Heart left ventricle (tissue), 16 donors: ENCODE results near the gene NRF1. TPM values are rescaled to one million over a fixed set of nuclear protein-coding genes. Genes with fewer than 3 reads are reported as not detected.

Source experiments
- ATAC-seq, 4 donors: fragments of 200-7000 bp; cut with Tn5 transposase; one replicate each; pipeline ENCODE4 v1.9.1; 2020 to 2022; ENCODE audit warnings: moderate library complexity in 4 of 4, mild to moderate bottlenecking in 3 of 4, moderate number of reproducible peaks in 1 of 4
- DNase-seq, 5 donors: peaks; one replicate each; pipeline ENCODE4 v3.0.0-alpha.2; 2020
- H3K27ac ChIP-seq, 12 donors: fragments of 200-600 bp; sonication (generic) in 4 of 12; one replicate each; pipeline versions ENCODE4 v1.5.0 to v1.8.0; 2016 to 2022; ENCODE audit warnings: mild to moderate bottlenecking in 2 of 12
- H3K27me3 ChIP-seq, 9 donors: fragments of 200-600 bp; sonication (generic) in 2 of 9; one replicate each; pipeline versions ENCODE4 v1.5.1 to v1.8.0; 2016 to 2022; ENCODE audit warnings: mild to moderate bottlenecking in 3 of 9
- H3K36me3 ChIP-seq, 9 donors: fragments of 200-600 bp; sonication (generic) in 2 of 9; one replicate each; pipeline versions ENCODE4 v1.5.0 to v1.8.0; 2018 to 2022; ENCODE audit warnings: mild to moderate bottlenecking in 2 of 9
- H3K4me1 ChIP-seq, 12 donors: fragments of 200-600 bp; sonication (generic) in 4 of 12; one replicate each; pipeline versions ENCODE4 v1.5.0 to v1.8.0; 2016 to 2022; ENCODE audit warnings: mild to moderate bottlenecking in 3 of 12
- H3K4me3 ChIP-seq, 12 donors: fragments of 200-600 bp; sonication (generic) in 4 of 12; one replicate each; pipeline versions ENCODE4 v1.5.0 to v1.8.0; 2017 to 2022; ENCODE audit warnings: mild to moderate bottlenecking in 9 of 12, moderate library complexity in 4 of 12
- H3K9me3 ChIP-seq, 12 donors: fragments of 200-600 bp; sonication (generic) in 4 of 12; one replicate each; pipeline versions ENCODE4 v1.5.0 to v1.8.0; 2016 to 2022; ENCODE audit warnings: mild to moderate bottlenecking in 1 of 12
- CTCF ChIP-seq, 12 donors: fragments of 200-600 bp; sonication (generic) in 4 of 12; IDR thresholded peaks; one replicate each; pipeline versions ENCODE4 v1.5.0 to v1.8.0; 2018 to 2022; ENCODE audit warnings: antibody characterized with exemption in 12 of 12, mild to moderate bottlenecking in 5 of 12
- POLR2A ChIP-seq, 2 donors: fragments of 450-650 bp; IDR thresholded peaks; one replicate each; pipeline ENCODE4 v1.6.1; 2017; ENCODE audit warnings: antibody characterized with exemption in 2 of 2, mild to moderate bottlenecking in 2 of 2, moderate library complexity in 2 of 2
- WGBS, 4 donors: extraction: QIAGEN DNeasy Blood & Tissue Kit in 2 of 4; methylation state at CpG; one replicate each; pipeline versions ENCODE4 v1.1.5 to v1.1.7; 2013 to 2018; 5-methylcytosine and 5-hydroxymethylcytosine counted together
- intact Hi-C, 10 donors: fragments of 100-400 bp; cut with DNase I; formaldehyde crosslinking; loops; one replicate each; pipeline versions ENCODE4 v1.11.1 to v1.14.2; 2022
- polyA plus RNA-seq, 2 donors: library from polyadenylated mRNA; stranded (reverse); fragments of 200-250 nt; gene quantifications; one replicate each; pipeline ENCODE4 v1.2.3, GENCODE V29; 2013
- total RNA-seq, 9 donors: library from RNA; depleted of rRNA in 2 of 9; stranded (reverse); fragments of >200 nt in 2 of 9; fragmentation: NEBNext Ultra II Directional in 3 of 9; extraction: Animal tissue kit (Norgen Biotek cat#: 25700) in 3 of 9; gene quantifications; one replicate each; pipeline versions ENCODE4 v1.1.0 to v1.2.4, GENCODE V29; 2016 to 2023
- donor health status: ischemic (EF 13 %, LVEDD 7.1; RV severe dilation, severe dysfunction).
- donor health status: healthy with polysubstance abuse.
- donor health status: DM: no; HTN: yes; CAD: no.
- donor health status: DM: no; HTN: no; CAD: no.
- donor health status: ischemic (EF 25% LVEDD 6.9; RV normal size, moderate dysfunction).
- donor health status: ischemic (EF 25% LVEDD 5.7; RV mildly dilated, moderate dysfunction).
- donor health status: healthy.
- donor health status: DM: yes; HTN: yes; CAD: no.
- donor health status: ischemic (EF 35%, LVEDD 5.7; RV mildly dilated, moderate dysfunction).
- donor health status: nonischemic (EF 11% LVEDD 7.7; RV severe dilation, severe dysfunction).
- donor health status: DM: yes; HTN: yes; CAD: no.
- donor health status: PGD.
- donor health status: ischemic (EF 29% LVEDD 5.4; RV normal size, mild dysfunction).
- donor health status: nonischemic (EF 23%, LVEDD 6.1; RV moderate dilation, normal function).

Gene NRF1
- total and polyA plus RNA-seq, 11 donors = 6.2 to 20.7 (median 11.9) TPM

- TF ChIP-seq POLR2A (IDR thresholded peaks at IDR 0.05) = no peak
- TF ChIP-seq CTCF (IDR thresholded peaks at IDR 0.05) = no peak
- Histone ChIP-seq H3K4me1 (peaks cover 0 to 3% (median 0%) of the 10 kb centered on the region in 12 donors), H3K36me3 (no peaks in the 10 kb centered on the region), H3K9me3 (peaks cover 0 to 6% (median 0%) of the 10 kb centered on the region in 12 donors), H3K4me3 (no peak overlapping the region), H3K27me3 (peaks cover 0 to 12% (median 0%) of the 10 kb centered on the region in 9 donors), H3K27ac (no peak overlapping the region)
- no peak for ATAC-seq
- intact Hi-C loops = no loop called here
- 55 to 65% (median 59%) methylated on average over 4 of the region's 4 CpGs for WGBS, 4 donors
- no peak for DNase-seq
Measured at GRCh38 chr7:129569326-129569725, 42.2 kb upstream of the NRF1 start.

- peak in 3 of 4 donors; percentile 20 to 67 (median 57) for ATAC-seq
- 67 to 81% (median 77%) methylated on average over 2 of the region's 2 CpGs for WGBS, 4 donors
- intact Hi-C loops = no loop called here
- Histone ChIP-seq H3K36me3 (no peaks in the 10 kb centered on the region), H3K27ac (no peak overlapping the region), H3K4me3 (no peak overlapping the region), H3K4me1 (peaks cover 0 to 7% (median 0%) of the 10 kb centered on the region in 12 donors), H3K9me3 (peaks cover 0 to 6% (median 0%) of the 10 kb centered on the region in 12 donors), H3K27me3 (peaks cover 0 to 8% (median 0%) of the 10 kb centered on the region in 9 donors)
- no peak for TF ChIP-seq POLR2A (IDR thresholded peaks at IDR 0.05)
- TF ChIP-seq CTCF (IDR thresholded peaks at IDR 0.05) = no peak
- DNase-seq = peak in 1 of 5 donors; percentile 31
Measured at GRCh38 chr7:129569811-129570215, 41.7 kb upstream of the NRF1 start.

- ATAC-seq = no peak
- H3K4me1 ChIP-seq = peaks cover 0 to 7% (median 0%) of the 10 kb centered on the region in 12 donors
- no peak overlapping the region for H3K27ac ChIP-seq
- H3K36me3 ChIP-seq = no peaks in the 10 kb centered on the region
- peaks cover 0 to 6% (median 0%) of the 10 kb centered on the region in 12 donors for H3K9me3 ChIP-seq
- DNase-seq = no peak
- TF ChIP-seq POLR2A (IDR thresholded peaks at IDR 0.05) (no peak), CTCF (IDR thresholded peaks at IDR 0.05) (no peak)
- no peak overlapping the region for H3K4me3 ChIP-seq
- peaks cover 0 to 5% (median 0%) of the 10 kb centered on the region in 9 donors for H3K27me3 ChIP-seq
- WGBS, 4 donors = 88 to 91% (median 90%) methylated on average over 5 of the region's 5 CpGs
- intact Hi-C loops = no loop called here
Measured at GRCh38 chr7:129571201-129571600, 40.3 kb upstream of the NRF1 start.

GRCh38 chr7:129572205-129572604 lies 39.3 kb upstream of the NRF1 start:
- DNase-seq = no peak
- peaks cover 0 to 6% (median 0%) of the 10 kb centered on the region in 12 donors for H3K9me3 ChIP-seq
- H3K27ac ChIP-seq = no peak overlapping the region
- no peak for ATAC-seq
- intact Hi-C loops = no loop called here
- H3K4me3 ChIP-seq = no peak overlapping the region
- TF ChIP-seq CTCF (IDR thresholded peaks at IDR 0.05) (no peak), POLR2A (IDR thresholded peaks at IDR 0.05) (no peak)
- H3K4me1 ChIP-seq = peaks cover 0 to 7% (median 0%) of the 10 kb centered on the region in 12 donors
- WGBS, 4 donors = 96 to 98% (median 97%) methylated on average over 5 of the region's 5 CpGs
- H3K27me3 ChIP-seq = peaks cover 0 to 3% (median 0%) of the 10 kb centered on the region in 9 donors
- H3K36me3 ChIP-seq = no peaks in the 10 kb centered on the region
